H9 (cell line): ENCODE results near the gene ERN1. TPM values are rescaled to one million over a fixed set of nuclear protein-coding genes. Genes with fewer than 3 reads are reported as not detected.

Experiments
- DNase-seq: peaks from one replicate; pipeline ENCODE4 v3.0.0-alpha.2; 2017
- H2AFZ ChIP-seq: one replicate; pipeline ENCODE4 v1.6.1; 2013; ENCODE audit warnings: mild to moderate bottlenecking, low read length, control low read depth, moderate library complexity
- H2AK5ac ChIP-seq: 2 replicates; pipeline ENCODE4 v1.6.1; 2013; ENCODE audit warnings: low read length, control low read depth, mixed read lengths; ENCODE audit not compliant: insufficient read length
- H2BK120ac ChIP-seq: one replicate; pipeline ENCODE4 v1.6.1; 2013; ENCODE audit warnings: low read depth, mild to moderate bottlenecking, low read length, control low read depth, inconsistent platforms; ENCODE audit not compliant: poor library complexity, severe bottlenecking
- H2BK12ac ChIP-seq: 2 replicates; pipeline ENCODE4 v1.6.1; 2013; ENCODE audit warnings: low read length, control low read depth, mixed read lengths, low read depth; ENCODE audit not compliant: insufficient read length
- H2BK15ac ChIP-seq: 2 replicates; pipeline ENCODE4 v1.6.1; 2013; ENCODE audit warnings: low read depth, low read length, control low read depth
- H2BK20ac ChIP-seq: one replicate; pipeline ENCODE4 v1.6.1; 2013; ENCODE audit warnings: low read depth, mild to moderate bottlenecking, low read length, control low read depth, inconsistent platforms; ENCODE audit not compliant: poor library complexity, severe bottlenecking
- H2BK5ac ChIP-seq: 2 replicates; pipeline ENCODE4 v1.6.1; 2013; ENCODE audit warnings: low read length, control low read depth, mixed read lengths; ENCODE audit not compliant: insufficient read length
- H3K14ac ChIP-seq: 2 replicates; pipeline ENCODE4 v1.6.1; 2013; ENCODE audit warnings: low read length, control low read depth; ENCODE audit not compliant: insufficient read depth
- H3K18ac ChIP-seq: 2 replicates; pipeline ENCODE4 v1.6.1; 2013; ENCODE audit warnings: low read depth, mild to moderate bottlenecking, mixed read lengths, low read length, control low read depth; ENCODE audit not compliant: insufficient read length
- H3K23ac ChIP-seq: 2 replicates; pipeline ENCODE4 v1.6.1; 2013; ENCODE audit warnings: low read length, control low read depth, mixed read lengths, low read depth; ENCODE audit not compliant: insufficient read length
- H3K23me2 ChIP-seq: 2 replicates; pipeline ENCODE4 v1.6.1; 2013; ENCODE audit warnings: low read depth, mild to moderate bottlenecking, mixed read lengths, low read length, control low read depth; ENCODE audit not compliant: insufficient read length, poor library complexity, severe bottlenecking
- H3K27ac ChIP-seq: 2 replicates; pipeline ENCODE4 v1.5.1; 2013; ENCODE audit warnings: low read length, control low read depth, mixed read lengths, low read depth; ENCODE audit not compliant: insufficient read length
- H3K27me3 ChIP-seq: 2 replicates; pipeline ENCODE4 v1.6.1; 2013; ENCODE audit warnings: low read length, control low read depth, inconsistent platforms; ENCODE audit not compliant: insufficient read depth
- H3K4ac ChIP-seq: 2 replicates; pipeline ENCODE4 v1.6.1; 2013; ENCODE audit warnings: low read depth, mild to moderate bottlenecking, control low read depth, inconsistent platforms, low read length, moderate library complexity
- H3K4me1 ChIP-seq: 2 replicates; pipeline ENCODE4 v1.6.1; 2013; ENCODE audit warnings: low read length, control low read depth, inconsistent platforms; ENCODE audit not compliant: insufficient read depth
- H3K4me2 ChIP-seq: 2 replicates; pipeline ENCODE4 v1.6.1; 2013; ENCODE audit warnings: low read length, control low read depth, mixed read lengths; ENCODE audit not compliant: insufficient read length, insufficient read depth
- H3K56ac ChIP-seq: 2 replicates; pipeline ENCODE4 v1.6.1; 2013; ENCODE audit warnings: low read depth, mild to moderate bottlenecking, mixed read lengths, low read length, control low read depth; ENCODE audit not compliant: insufficient read length
- H3K79me1 ChIP-seq: 2 replicates; pipeline ENCODE4 v1.6.1; 2013; ENCODE audit warnings: low read depth, mild to moderate bottlenecking, moderate library complexity, low read length, control low read depth, inconsistent platforms; ENCODE audit not compliant: insufficient read depth, poor library complexity, severe bottlenecking
- H3K79me2 ChIP-seq: 2 replicates; pipeline ENCODE4 v1.6.1; 2013; ENCODE audit warnings: low read length, control low read depth, inconsistent platforms; ENCODE audit not compliant: insufficient read depth
- H3K9ac ChIP-seq: 2 replicates; pipeline ENCODE4 v1.6.1; 2013; ENCODE audit warnings: low read length, control low read depth, mixed read lengths; ENCODE audit not compliant: insufficient read length; ENCODE audit errors: extremely low read depth
- H3K9me3 ChIP-seq: one replicate; pipeline ENCODE4 v1.6.1; 2013; ENCODE audit warnings: low read depth, low read length, inconsistent platforms; ENCODE audit not compliant: control insufficient read depth
- H3T11ph ChIP-seq: one replicate; pipeline ENCODE4 v1.6.1; 2013; ENCODE audit warnings: mild to moderate bottlenecking, low read length, control low read depth, inconsistent platforms
- H4K20me1 ChIP-seq: one replicate; pipeline ENCODE4 v1.6.1; 2013; ENCODE audit not compliant: control insufficient read depth, insufficient read length, insufficient read depth
- H4K5ac ChIP-seq: 2 replicates; pipeline ENCODE4 v1.6.1; 2013; ENCODE audit warnings: low read depth, mild to moderate bottlenecking, mixed read lengths, low read length, control low read depth; ENCODE audit not compliant: insufficient read length
- H4K8ac ChIP-seq: replicated peaks from 2 replicates; pipeline ENCODE4 v1.6.1; 2013; ENCODE audit warnings: low read length, control low read depth, mixed read lengths, low read depth; ENCODE audit not compliant: insufficient read length
- H4K91ac ChIP-seq: 2 replicates; pipeline ENCODE4 v1.6.1; 2013; ENCODE audit warnings: low read depth, mild to moderate bottlenecking, moderate library complexity, mixed read lengths, low read length, control low read depth; ENCODE audit not compliant: insufficient read length
- H3K27ac Mint-ChIP-seq, 3 experiments: 2 replicates in 2 of 3; 3 replicates in 1 of 3; pipeline ENCODE4 v1.8.0; 2020 to 2021; ENCODE audit warnings: mixed read lengths in 3 of 3, mild to moderate bottlenecking in 1 of 3, moderate library complexity in 1 of 3
- H3K27me3 Mint-ChIP-seq: 2 replicates; pipeline ENCODE4 v1.8.0; 2021; ENCODE audit warnings: low read depth, mild to moderate bottlenecking, moderate library complexity, mixed read lengths
- H3K36me3 Mint-ChIP-seq, 3 experiments: 2 replicates in 2 of 3; 3 replicates in 1 of 3; pipeline ENCODE4 v1.8.0; 2020 to 2021; ENCODE audit warnings: low read depth in 3 of 3, mixed read lengths in 3 of 3; ENCODE audit not compliant: insufficient read depth in 1 of 3
- H3K4me1 Mint-ChIP-seq, 2 experiments: 2 replicates each; pipeline ENCODE4 v1.8.0; 2020; ENCODE audit warnings: mixed read lengths in 2 of 2
- H3K4me3 Mint-ChIP-seq, 2 experiments: 2 replicates in 1 of 2; 3 replicates in 1 of 2; pipeline ENCODE4 v1.8.0; 2020 to 2021; ENCODE audit warnings: mild to moderate bottlenecking in 2 of 2, mixed read lengths in 2 of 2, moderate library complexity in 1 of 2
- H3K9me3 Mint-ChIP-seq, 2 experiments: 2 replicates in 1 of 2; 3 replicates in 1 of 2; pipeline ENCODE4 v1.8.0; 2020; ENCODE audit warnings: mild to moderate bottlenecking in 2 of 2, mixed read lengths in 2 of 2, moderate library complexity in 1 of 2
- WGBS: extraction: QIAGEN DNeasy Blood & Tissue Kit; methylation state at CpG from one replicate; pipeline ENCODE4 v1.1.7; 2013; ENCODE audit warnings: missing lambda C conversion rate, low lambda C conversion rate, mixed read lengths; ENCODE audit not compliant: insufficient read length; ENCODE audit errors: extremely low coverage; 5-methylcytosine and 5-hydroxymethylcytosine counted together
- total RNA-seq: library from RNA; stranded (reverse); gene quantifications from 2 replicates; pipeline ENCODE4 v1.2.1, GENCODE V29; 2021
- TF ChIP-seq, protein P1 (sequence below): fragments of 200-600 bp; sonication (generic); conservative IDR thresholded peaks from 3 replicates; pipeline ENCODE4 v1.8.0; 2021; ENCODE audit warnings: antibody characterized with exemption, mild to moderate bottlenecking

The ERN1 gene
- total RNA-seq, 1 experiment from 2014 or later: 5.0 TPM

DNA sequence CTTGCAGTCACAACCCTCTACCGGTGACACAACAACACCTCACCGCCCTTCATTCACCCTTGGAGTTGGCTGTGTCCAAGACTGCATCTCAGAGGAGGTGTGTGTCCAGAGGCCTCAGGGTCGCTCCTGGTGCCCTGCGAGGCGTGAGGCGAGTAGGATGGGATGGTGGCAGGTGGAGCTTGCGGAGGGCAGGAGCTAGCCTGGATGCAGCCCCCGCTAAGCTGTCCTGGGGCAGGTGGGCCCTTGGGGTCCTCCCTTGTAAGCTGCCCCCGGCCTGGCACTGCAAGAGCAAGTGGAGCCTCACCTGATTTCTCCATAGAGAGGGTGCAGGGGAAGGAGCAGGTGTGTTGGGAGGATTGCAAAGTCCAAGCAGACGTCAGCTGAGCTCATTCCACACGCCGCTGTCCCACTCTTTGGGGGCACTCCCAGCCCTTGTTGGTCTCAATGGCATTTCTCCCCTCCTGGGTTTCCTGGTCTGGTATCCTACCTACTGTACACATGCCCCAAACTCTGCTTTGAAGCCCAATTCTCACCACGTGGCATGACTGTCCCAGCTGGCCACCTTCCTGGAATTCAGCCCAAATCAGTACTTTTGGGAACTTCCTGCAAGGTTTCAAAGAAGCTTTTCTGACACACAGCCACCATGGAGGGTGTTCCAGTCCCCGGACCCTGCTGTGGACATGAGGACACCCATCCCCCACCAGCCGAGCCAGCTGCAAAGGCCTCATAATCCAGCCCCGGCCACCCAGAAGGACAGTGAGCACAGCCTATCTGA, 91.4 kb downstream of the ERN1 start:
- H3K79me1 ChIP-seq: no peaks in the 10 kb centered on the region
- no CpG with 5 or more reads among the region's 16 CpGs for WGBS
- H3K27ac ChIP-seq: no peak overlapping the region
- H3K27me3 Mint-ChIP-seq: no peaks in the 10 kb centered on the region
- no peak overlapping the region for H3K23ac ChIP-seq
- H3K4me3 Mint-ChIP-seq: no peak overlapping the region; a peak in 1 of 5 replicates
- H3K4me2 ChIP-seq: no peak overlapping the region
- H4K20me1 ChIP-seq: no peaks in the 10 kb centered on the region
- no peak overlapping the region for H3T11ph ChIP-seq
- H2BK120ac ChIP-seq: no peak overlapping the region
- H3K27me3 ChIP-seq: no peaks in the 10 kb centered on the region
- no peak overlapping the region for H2AK5ac ChIP-seq
- no peak overlapping the region for H3K4ac ChIP-seq
- H4K8ac ChIP-seq: no peak overlapping the region
- H3K4me1 Mint-ChIP-seq: peaks cover 4 to 8% of the 10 kb centered on the region in 2 experiments; a peak in 3 of 4 replicates
- no peak overlapping the region for H3K56ac ChIP-seq
- no peak overlapping the region for H3K9ac ChIP-seq
- no peak for DNase-seq
- H2AFZ ChIP-seq: no peak overlapping the region
- H3K27ac Mint-ChIP-seq: no peak overlapping the region
- H2BK12ac ChIP-seq: no peak overlapping the region
- H3K14ac ChIP-seq: no peak overlapping the region
- H2BK15ac ChIP-seq: no peak overlapping the region
- H4K5ac ChIP-seq: no peak overlapping the region
- no peaks in the 10 kb centered on the region for H3K23me2 ChIP-seq
- H3K4me1 ChIP-seq: no peaks in the 10 kb centered on the region
- no peaks in the 10 kb centered on the region for H3K79me2 ChIP-seq
- H4K91ac ChIP-seq: no peak overlapping the region
- no peaks in the 10 kb centered on the region for H3K9me3 ChIP-seq
- TF ChIP-seq, protein P1, sequence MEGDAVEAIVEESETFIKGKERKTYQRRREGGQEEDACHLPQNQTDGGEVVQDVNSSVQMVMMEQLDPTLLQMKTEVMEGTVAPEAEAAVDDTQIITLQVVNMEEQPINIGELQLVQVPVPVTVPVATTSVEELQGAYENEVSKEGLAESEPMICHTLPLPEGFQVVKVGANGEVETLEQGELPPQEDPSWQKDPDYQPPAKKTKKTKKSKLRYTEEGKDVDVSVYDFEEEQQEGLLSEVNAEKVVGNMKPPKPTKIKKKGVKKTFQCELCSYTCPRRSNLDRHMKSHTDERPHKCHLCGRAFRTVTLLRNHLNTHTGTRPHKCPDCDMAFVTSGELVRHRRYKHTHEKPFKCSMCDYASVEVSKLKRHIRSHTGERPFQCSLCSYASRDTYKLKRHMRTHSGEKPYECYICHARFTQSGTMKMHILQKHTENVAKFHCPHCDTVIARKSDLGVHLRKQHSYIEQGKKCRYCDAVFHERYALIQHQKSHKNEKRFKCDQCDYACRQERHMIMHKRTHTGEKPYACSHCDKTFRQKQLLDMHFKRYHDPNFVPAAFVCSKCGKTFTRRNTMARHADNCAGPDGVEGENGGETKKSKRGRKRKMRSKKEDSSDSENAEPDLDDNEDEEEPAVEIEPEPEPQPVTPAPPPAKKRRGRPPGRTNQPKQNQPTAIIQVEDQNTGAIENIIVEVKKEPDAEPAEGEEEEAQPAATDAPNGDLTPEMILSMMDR: no peak
- H2BK5ac ChIP-seq: no peak overlapping the region
- no peak overlapping the region for H2BK20ac ChIP-seq
- no peaks in the 10 kb centered on the region for H3K9me3 Mint-ChIP-seq
- no peak overlapping the region for H3K18ac ChIP-seq
- peaks cover 0 to 2% (median 1%) of the 10 kb centered on the region in 3 experiments; a peak in 1 of 7 replicates for H3K36me3 Mint-ChIP-seq
